HCT116 (cell line): ENCODE results near the gene STAT4.

ENCODE experiments used
- CTCF ChIP-seq, 3 experiments: fragments of 200-600 bp in 1 of 3; sonication (generic) in 1 of 3; IDR thresholded peaks in 2 of 3; conservative IDR thresholded peaks in 1 of 3; 2 replicates each; pipeline ENCODE4 v1.5.1; 2012 to 2017; ENCODE audit warnings: low read depth in 2 of 3, low read length in 2 of 3, antibody characterized with exemption in 1 of 3, borderline replicate concordance in 1 of 3, control low read depth in 1 of 3, mild to moderate bottlenecking in 1 of 3, mixed read lengths in 1 of 3, mixed run types in 1 of 3, moderate library complexity in 1 of 3; ENCODE audit not compliant: insufficient read depth in 1 of 3
- EGR1 ChIP-seq: IDR thresholded peaks from 2 replicates; pipeline ENCODE4 v1.6.1; 2012; ENCODE audit warnings: low read depth
- MAX ChIP-seq: IDR thresholded peaks from 2 replicates; pipeline ENCODE4 v1.6.1; 2012
- ZNF274 ChIP-seq: fragments of 200-500 bp; sonication (Bioruptor generic); IDR thresholded peaks from 2 replicates; pipeline ENCODE4 v1.6.1; 2014; ENCODE audit warnings: mild to moderate bottlenecking, low read depth, low read length, inconsistent platforms

GRCh38 chr2:191032588-191033429, 118.0 kb downstream of the STAT4 start:
- TF ChIP-seq ZNF274 (no peak), CTCF (IDR thresholded peaks at IDR 0.05 in 2 of 3, conservative IDR thresholded peaks at IDR 0.05 in 1 of 3; ENCODE audit: borderline replicate concordance in 1 of 3, insufficient read depth in 1 of 3, low read depth in 2 of 3, low read length in 2 of 3) (no peak), MAX (no peak), EGR1 (no peak)
